ENCODE measurements around the gene ALDOC. TPM values are rescaled to one million over a fixed set of nuclear protein-coding genes. Genes with fewer than 3 reads are reported as not detected.

Gene ALDOC
- total and polyA plus RNA-seq, 2 donors (not counting 1 experiment from before 2014, with no cell fraction given): 91.3 to 111 TPM

- no peaks in the 10 kb centered on the region for H3K4me1 ChIP-seq (ENCODE audit: control insufficient read depth, extremely low read depth, insufficient read depth, low read length)
- H4K20me1 ChIP-seq (ENCODE audit: control insufficient read depth, extremely low read depth, insufficient read depth, low read length): no peaks in the 10 kb centered on the region
- no peaks in the 10 kb centered on the region for H3K27me3 ChIP-seq (ENCODE audit: control insufficient read depth, insufficient read depth, low read length)
- H3K79me2 ChIP-seq (ENCODE audit: control insufficient read depth, insufficient read depth, low read length): no peaks in the 10 kb centered on the region
- no peak for TF ChIP-seq EZH2 (IDR thresholded peaks at IDR 0.05; ENCODE audit: low read length, missing control alignments)
- TF ChIP-seq CTCF (conservative IDR thresholded peaks at IDR 0.05 in 1 of 2, IDR thresholded peaks at IDR 0.05 in 1 of 2; ENCODE audit: low read depth in 1 of 2, low read length in 2 of 2): no peak
- no peak for DNase-seq (ENCODE audit: low read depth in 2 of 2)
- H3K27ac ChIP-seq (ENCODE audit: insufficient read depth, low read length): no peak overlapping the region
- H2AFZ ChIP-seq (ENCODE audit: low read length): no peak overlapping the region
- no peak overlapping the region for H3K4me2 ChIP-seq (ENCODE audit: extremely low read depth, insufficient read depth, low read length)
- H3K9me3 ChIP-seq (ENCODE audit: control insufficient read depth, insufficient read depth, low read depth, low read length): no peaks in the 10 kb centered on the region
- H3K4me3 ChIP-seq (replicated peaks in 1 of 4; ENCODE audit: control extremely low read depth in 1 of 4, insufficient read depth in 1 of 4, low read depth in 3 of 4, low read length in 4 of 4): no peak overlapping the region
- H3K36me3 ChIP-seq (ENCODE audit: control insufficient read depth, insufficient read depth, low read length): peaks cover 29% of the 10 kb centered on the region
- H3K9ac ChIP-seq (ENCODE audit: insufficient read depth, low read length): no peak overlapping the region
Measured at GRCh38 chr17:28584434-28584833, 7.7 kb upstream of the ALDOC start.

GRCh38 chr17:28582513-28582912, 5.8 kb upstream of the ALDOC start:
- no peaks in the 10 kb centered on the region for H3K9me3 ChIP-seq (ENCODE audit: control insufficient read depth, insufficient read depth, low read depth, low read length)
- peaks cover 29% of the 10 kb centered on the region for H3K36me3 ChIP-seq (ENCODE audit: control insufficient read depth, insufficient read depth, low read length)
- H3K27me3 ChIP-seq (ENCODE audit: control insufficient read depth, insufficient read depth, low read length): no peaks in the 10 kb centered on the region
- H3K9ac ChIP-seq (ENCODE audit: insufficient read depth, low read length): no peak overlapping the region
- H3K4me2 ChIP-seq (ENCODE audit: extremely low read depth, insufficient read depth, low read length): no peak overlapping the region
- H4K20me1 ChIP-seq (ENCODE audit: control insufficient read depth, extremely low read depth, insufficient read depth, low read length): no peaks in the 10 kb centered on the region
- H2AFZ ChIP-seq (ENCODE audit: low read length): no peak overlapping the region
- no peak overlapping the region for H3K4me3 ChIP-seq (replicated peaks in 1 of 4; ENCODE audit: control extremely low read depth in 1 of 4, insufficient read depth in 1 of 4, low read depth in 3 of 4, low read length in 4 of 4)
- H3K27ac ChIP-seq (ENCODE audit: insufficient read depth, low read length): no peak overlapping the region
- no peaks in the 10 kb centered on the region for H3K79me2 ChIP-seq (ENCODE audit: control insufficient read depth, insufficient read depth, low read length)
- no peaks in the 10 kb centered on the region for H3K4me1 ChIP-seq (ENCODE audit: control insufficient read depth, extremely low read depth, insufficient read depth, low read length)
- TF ChIP-seq EZH2 (IDR thresholded peaks at IDR 0.05; ENCODE audit: low read length, missing control alignments): no peak
- TF ChIP-seq CTCF (conservative IDR thresholded peaks at IDR 0.05 in 1 of 2, IDR thresholded peaks at IDR 0.05 in 1 of 2; ENCODE audit: low read depth in 1 of 2, low read length in 2 of 2): no peak
- DNase-seq (ENCODE audit: low read depth in 2 of 2): no peak

- Histone ChIP-seq H3K27me3 (ENCODE audit: control insufficient read depth, insufficient read depth, low read length) (no peaks in the 10 kb centered on the region), H3K79me2 (ENCODE audit: control insufficient read depth, insufficient read depth, low read length) (no peaks in the 10 kb centered on the region)
- TF ChIP-seq EZH2 (IDR thresholded peaks at IDR 0.05; ENCODE audit: low read length, missing control alignments): no peak
- no peak for TF ChIP-seq CTCF (conservative IDR thresholded peaks at IDR 0.05 in 1 of 2, IDR thresholded peaks at IDR 0.05 in 1 of 2; ENCODE audit: low read depth in 1 of 2, low read length in 2 of 2)
Measured at GRCh38 chr17:28580959-28581358, 4.3 kb upstream of the ALDOC start.

More at GRCh38 chr17:28580959-28581358, 4.3 kb upstream of the ALDOC start:
- peaks cover 4% of the 10 kb centered on the region for H3K4me1 ChIP-seq (ENCODE audit: control insufficient read depth, extremely low read depth, insufficient read depth, low read length)
- no peak overlapping the region for H3K4me3 ChIP-seq (replicated peaks in 1 of 4; ENCODE audit: control extremely low read depth in 1 of 4, insufficient read depth in 1 of 4, low read depth in 3 of 4, low read length in 4 of 4)
- no peak for DNase-seq (ENCODE audit: low read depth in 2 of 2)
- no peak overlapping the region for H3K9ac ChIP-seq (ENCODE audit: insufficient read depth, low read length)
- H3K27ac ChIP-seq (ENCODE audit: insufficient read depth, low read length): no peak overlapping the region
- H3K9me3 ChIP-seq (ENCODE audit: control insufficient read depth, insufficient read depth, low read depth, low read length): no peaks in the 10 kb centered on the region
- H2AFZ ChIP-seq (ENCODE audit: low read length): no peak overlapping the region
- no peaks in the 10 kb centered on the region for H4K20me1 ChIP-seq (ENCODE audit: control insufficient read depth, extremely low read depth, insufficient read depth, low read length)
- H3K4me2 ChIP-seq (ENCODE audit: extremely low read depth, insufficient read depth, low read length): no peak overlapping the region
- H3K36me3 ChIP-seq (ENCODE audit: control insufficient read depth, insufficient read depth, low read length): peaks cover 28% of the 10 kb centered on the region

Measured in fibroblast of lung (primary cell).